Measurements from ENCODE around the gene CHGA.
A peak's percentile ranks its signal among the peaks of the same experiment; 100 is the strongest.

The CHGA gene

GRCh38 chr14:92917041-92917940 is 5.7 kb upstream of the CHGA start:
- TF ChIP-seq SNAI2 (CRISPR knock-in tag; IDR thresholded peaks at IDR 0.05) (no peak), ZNF565 (CRISPR knock-in tag; conservative IDR thresholded peaks at IDR 0.05; ENCODE audit: low read depth) (peak; percentile 71; the same call in 1 of the 2 replicates), TCF4 (CRISPR knock-in tag; IDR thresholded peaks at IDR 0.05; ENCODE audit: borderline replicate concordance) (peak; percentile 99), GLIS3 (CRISPR knock-in tag; IDR thresholded peaks at IDR 0.05) (peak; percentile 23; the same call in 1 of the 2 replicates), OSR1 (CRISPR knock-in tag; IDR thresholded peaks at IDR 0.05) (no peak), ZNF70 (CRISPR knock-in tag; IDR thresholded peaks at IDR 0.05) (peak; percentile 75), ZNF8 (CRISPR knock-in tag; IDR thresholded peaks at IDR 0.05) (peak; percentile 63; the same call in 1 of the 2 replicates), PPARA (CRISPR knock-in tag; IDR thresholded peaks at IDR 0.05; ENCODE audit: borderline replicate concordance) (no peak), TSHZ2 (CRISPR knock-in tag; IDR thresholded peaks at IDR 0.05) (peak; percentile 90), ARNTL (CRISPR knock-in tag; IDR thresholded peaks at IDR 0.05; ENCODE audit: borderline replicate concordance, low read depth) (0 out of 2 replicates have a peak, but pooled peaks have one; percentile 69), ZFP3 (CRISPR knock-in tag; IDR thresholded peaks at IDR 0.05) (no peak), ESRRG (CRISPR knock-in tag; IDR thresholded peaks at IDR 0.05) (peak; percentile 41; the same call in 1 of the 2 replicates), ZC3H10 (CRISPR knock-in tag; IDR thresholded peaks at IDR 0.05) (no peak), CSRNP3 (CRISPR knock-in tag; IDR thresholded peaks at IDR 0.05) (peak; percentile 71; the same call in 1 of the 2 replicates), BACH2 (CRISPR knock-in tag; IDR thresholded peaks at IDR 0.05; ENCODE audit: borderline replicate concordance) (no peak)
- ATAC-seq = peak; percentile 45; the same call in 2 of the 3 replicates

GRCh38 chr14:92917956-92918355 is 5.0 kb upstream of the CHGA start:
- no peak for TF ChIP-seq CSDC2 (CRISPR knock-in tag; IDR thresholded peaks at IDR 0.05)
- TF ChIP-seq ARNTL (CRISPR knock-in tag; IDR thresholded peaks at IDR 0.05; ENCODE audit: borderline replicate concordance, low read depth) = no peak
- TF ChIP-seq BACH2 (CRISPR knock-in tag; IDR thresholded peaks at IDR 0.05; ENCODE audit: borderline replicate concordance) = no peak
- TF ChIP-seq ZNF565 (CRISPR knock-in tag; conservative IDR thresholded peaks at IDR 0.05; ENCODE audit: low read depth) = no peak
- TF ChIP-seq PPARA (CRISPR knock-in tag; IDR thresholded peaks at IDR 0.05; ENCODE audit: borderline replicate concordance) = no peak
- no peak for TF ChIP-seq TOX (CRISPR knock-in tag; IDR thresholded peaks at IDR 0.05; ENCODE audit: borderline replicate concordance)
- TF ChIP-seq ZNF70 (CRISPR knock-in tag; IDR thresholded peaks at IDR 0.05) = no peak
- no peak for TF ChIP-seq ZFP30 (CRISPR knock-in tag; IDR thresholded peaks at IDR 0.05)
- no peak for TF ChIP-seq CREB5 (CRISPR knock-in tag; IDR thresholded peaks at IDR 0.05; ENCODE audit: low read depth)
- no peak for TF ChIP-seq ZC3H10 (CRISPR knock-in tag; IDR thresholded peaks at IDR 0.05)
- TF ChIP-seq ISL1 (CRISPR knock-in tag; IDR thresholded peaks at IDR 0.05) = no peak
- TF ChIP-seq TCF4 (CRISPR knock-in tag; IDR thresholded peaks at IDR 0.05; ENCODE audit: borderline replicate concordance) = no peak
- no peak for TF ChIP-seq PATZ1 (CRISPR knock-in tag; IDR thresholded peaks at IDR 0.05; ENCODE audit: borderline replicate concordance)
- no peak for TF ChIP-seq ZNF8 (CRISPR knock-in tag; IDR thresholded peaks at IDR 0.05)

GRCh38 chr14:92920001-92920400 is 2.9 kb upstream of the CHGA start:
- no peak for TF ChIP-seq TSHZ2 (CRISPR knock-in tag; IDR thresholded peaks at IDR 0.05)
- ATAC-seq = no peak

More at GRCh38 chr14:92917956-92918355, 5.0 kb upstream of the CHGA start:
- ATAC-seq = no peak
